ENCODE measurements around the gene S100A10.
A peak's percentile ranks its signal among the peaks of the same experiment; 100 is the strongest.

S100A10 gene

DNA sequence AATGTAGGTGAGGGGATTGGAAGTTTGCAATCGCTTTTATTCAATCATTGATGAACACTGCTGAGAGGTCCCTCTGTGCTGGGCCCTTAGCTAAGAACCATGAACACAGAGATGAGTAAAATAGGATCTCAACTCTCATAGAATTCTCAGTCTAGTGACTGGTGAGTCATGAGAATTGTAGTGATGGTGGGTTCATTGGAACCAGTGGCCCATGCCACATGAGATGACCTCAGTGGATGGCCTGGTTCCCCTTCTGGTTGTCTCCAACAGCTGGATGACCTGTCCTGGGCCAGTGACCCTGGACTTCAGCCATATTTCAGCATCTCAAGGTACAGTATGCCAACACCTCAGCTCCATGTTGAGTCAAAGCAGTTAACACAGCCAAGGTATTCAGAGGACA, 21.3 kb upstream of the S100A10 start:
- no peak overlapping the region for H3K4ac ChIP-seq (ENCODE audit: low read depth, low read length)
- no peak overlapping the region for H2BK12ac ChIP-seq (ENCODE audit: low read length)
- H3K36me3 ChIP-seq (ENCODE audit: control insufficient read depth in 1 of 2, insufficient read depth in 2 of 2, low read length in 2 of 2), result no peaks in the 10 kb centered on the region
- H3K4me2 ChIP-seq (ENCODE audit: low read length), result no peak overlapping the region
- peak overlapping the region; percentile 31 for H2AK5ac ChIP-seq (ENCODE audit: low read length)
- H4K12ac ChIP-seq (ENCODE audit: low read depth, low read length), result no peak overlapping the region
- no peak overlapping the region for H2AFZ ChIP-seq (ENCODE audit: insufficient read depth, low read length, poor library complexity)
- H3K4me1 ChIP-seq (ENCODE audit: control insufficient read depth in 1 of 2, insufficient read depth in 2 of 2, low read length in 2 of 2), result peaks cover 3 to 4% of the 10 kb centered on the region in 2 experiments
- H3K4me3 ChIP-seq (ENCODE audit: low read depth, low read length), result no peak overlapping the region
- no peaks in the 10 kb centered on the region for H3K27me3 ChIP-seq (ENCODE audit: insufficient read depth, low read length)
- H3K79me1 ChIP-seq (ENCODE audit: low read length), result no peaks in the 10 kb centered on the region
- no peak overlapping the region for H3K18ac ChIP-seq (ENCODE audit: low read length)
- WGBS (ENCODE audit: extremely low coverage, insufficient coverage, insufficient read length), result no CpG with 5 or more reads among the region's 1 CpG
- no peak overlapping the region for H2BK120ac ChIP-seq (ENCODE audit: insufficient read depth, low read length, poor library complexity)
- H4K8ac ChIP-seq (ENCODE audit: low read depth, low read length), result no peak overlapping the region
- no peak for DNase-seq
- no peak overlapping the region for H3K14ac ChIP-seq (ENCODE audit: low read length)
- no peak overlapping the region for H3K9ac ChIP-seq (ENCODE audit: low read length)
- no peaks in the 10 kb centered on the region for H3K9me3 ChIP-seq (ENCODE audit: insufficient read depth, low read depth, low read length)
- H4K91ac ChIP-seq (ENCODE audit: low read depth, low read length), result no peak overlapping the region
- H3K27ac ChIP-seq (ENCODE audit: low read depth, low read length), result no peak overlapping the region
- no peak overlapping the region for H3K23ac ChIP-seq (ENCODE audit: low read length)
- H3K79me2 ChIP-seq (ENCODE audit: control insufficient read depth, insufficient read depth, low read length, poor library complexity), result no peaks in the 10 kb centered on the region
- H2BK5ac ChIP-seq (ENCODE audit: low read depth, low read length, poor library complexity), result no peak overlapping the region

GRCh38 chr1:152013664-152014237, 20.1 kb upstream of the S100A10 start:
- no peak overlapping the region for H3K4ac ChIP-seq (ENCODE audit: low read depth, low read length)
- no peak overlapping the region for H4K91ac ChIP-seq (ENCODE audit: low read depth, low read length)
- no peaks in the 10 kb centered on the region for H3K27me3 ChIP-seq (ENCODE audit: insufficient read depth, low read length)
- H4K12ac ChIP-seq (ENCODE audit: low read depth, low read length), result no peak overlapping the region
- H3K18ac ChIP-seq (ENCODE audit: low read length), result no peak overlapping the region
- no peak overlapping the region for H3K9ac ChIP-seq (ENCODE audit: low read length)
- no CpG with 5 or more reads among the region's 3 CpGs for WGBS (ENCODE audit: extremely low coverage, insufficient coverage, insufficient read length)
- no peak overlapping the region for H2AK5ac ChIP-seq (ENCODE audit: low read length)
- H3K36me3 ChIP-seq (ENCODE audit: control insufficient read depth in 1 of 2, insufficient read depth in 2 of 2, low read length in 2 of 2), result no peaks in the 10 kb centered on the region
- H3K27ac ChIP-seq (ENCODE audit: low read depth, low read length), result no peak overlapping the region
- H3K4me3 ChIP-seq (ENCODE audit: low read depth, low read length), result no peak overlapping the region
- H2BK12ac ChIP-seq (ENCODE audit: low read length), result no peak overlapping the region
- no peaks in the 10 kb centered on the region for H3K79me2 ChIP-seq (ENCODE audit: control insufficient read depth, insufficient read depth, low read length, poor library complexity)
- H2BK5ac ChIP-seq (ENCODE audit: low read depth, low read length, poor library complexity), result no peak overlapping the region
- no peak overlapping the region for H3K4me2 ChIP-seq (ENCODE audit: low read length)
- no peaks in the 10 kb centered on the region for H3K79me1 ChIP-seq (ENCODE audit: low read length)
- no peak overlapping the region for H2BK120ac ChIP-seq (ENCODE audit: insufficient read depth, low read length, poor library complexity)
- H3K4me1 ChIP-seq (ENCODE audit: control insufficient read depth in 1 of 2, insufficient read depth in 2 of 2, low read length in 2 of 2), result peaks cover 2 to 4% of the 10 kb centered on the region in 2 experiments
- no peak overlapping the region for H3K23ac ChIP-seq (ENCODE audit: low read length)
- no peak overlapping the region for H3K14ac ChIP-seq (ENCODE audit: low read length)
- H4K8ac ChIP-seq (ENCODE audit: low read depth, low read length), result no peak overlapping the region
- peak; percentile 49 to 70 for DNase-seq
- H2AFZ ChIP-seq (ENCODE audit: insufficient read depth, low read length, poor library complexity), result no peak overlapping the region
- no peaks in the 10 kb centered on the region for H3K9me3 ChIP-seq (ENCODE audit: insufficient read depth, low read depth, low read length)

DNA sequence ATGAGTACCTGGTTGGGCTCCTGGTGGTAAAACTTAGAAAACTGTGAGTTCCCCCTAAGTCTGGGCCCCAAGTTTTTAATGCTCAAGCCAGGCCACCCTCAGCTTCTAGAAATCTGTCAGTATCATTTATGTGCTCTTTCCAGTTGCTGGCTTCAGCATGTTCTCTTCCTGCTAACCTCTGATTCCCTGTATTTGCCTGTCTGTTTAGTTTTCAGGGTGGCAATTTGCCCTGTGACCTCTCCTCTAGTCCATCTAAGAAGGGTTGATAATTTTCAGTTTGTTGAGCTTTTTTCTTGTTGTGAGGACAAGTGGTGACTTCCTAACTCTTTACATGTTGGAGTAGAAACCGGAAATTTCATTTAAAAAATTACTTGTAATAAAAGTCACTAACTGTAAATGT, 16.0 kb upstream of the S100A10 start:
- Histone ChIP-seq H3K79me2 (ENCODE audit: control insufficient read depth, insufficient read depth, low read length, poor library complexity) (no peaks in the 10 kb centered on the region), H2BK12ac (ENCODE audit: low read length) (no peak overlapping the region), H3K18ac (ENCODE audit: low read length) (no peak overlapping the region), H4K12ac (ENCODE audit: low read depth, low read length) (no peak overlapping the region), H3K4me3 (ENCODE audit: low read depth, low read length) (no peak overlapping the region), H3K27ac (ENCODE audit: low read depth, low read length) (no peak overlapping the region), H3K9ac (ENCODE audit: low read length) (no peak overlapping the region), H4K91ac (ENCODE audit: low read depth, low read length) (no peak overlapping the region), H2BK5ac (ENCODE audit: low read depth, low read length, poor library complexity) (no peak overlapping the region), H3K79me1 (ENCODE audit: low read length) (no peaks in the 10 kb centered on the region), H2AFZ (ENCODE audit: insufficient read depth, low read length, poor library complexity) (no peak overlapping the region), H2BK120ac (ENCODE audit: insufficient read depth, low read length, poor library complexity) (no peak overlapping the region), H4K8ac (ENCODE audit: low read depth, low read length) (no peak overlapping the region), H3K14ac (ENCODE audit: low read length) (no peak overlapping the region), H3K4me2 (ENCODE audit: low read length) (no peak overlapping the region), H3K23ac (ENCODE audit: low read length) (no peak overlapping the region), H3K36me3 (ENCODE audit: control insufficient read depth in 1 of 2, insufficient read depth in 2 of 2, low read length in 2 of 2) (no peaks in the 10 kb centered on the region), H3K4ac (ENCODE audit: low read depth, low read length) (no peak overlapping the region), H3K4me1 (ENCODE audit: control insufficient read depth in 1 of 2, insufficient read depth in 2 of 2, low read length in 2 of 2) (no peaks in the 10 kb centered on the region), H3K9me3 (ENCODE audit: insufficient read depth, low read depth, low read length) (peaks cover 1% of the 10 kb centered on the region), H3K27me3 (ENCODE audit: insufficient read depth, low read length) (no peaks in the 10 kb centered on the region), H2AK5ac (ENCODE audit: low read length) (no peak overlapping the region)
- WGBS (ENCODE audit: extremely low coverage, insufficient coverage, insufficient read length), result no CpG with 5 or more reads among the region's 1 CpG
- DNase-seq, result no peak

DNA sequence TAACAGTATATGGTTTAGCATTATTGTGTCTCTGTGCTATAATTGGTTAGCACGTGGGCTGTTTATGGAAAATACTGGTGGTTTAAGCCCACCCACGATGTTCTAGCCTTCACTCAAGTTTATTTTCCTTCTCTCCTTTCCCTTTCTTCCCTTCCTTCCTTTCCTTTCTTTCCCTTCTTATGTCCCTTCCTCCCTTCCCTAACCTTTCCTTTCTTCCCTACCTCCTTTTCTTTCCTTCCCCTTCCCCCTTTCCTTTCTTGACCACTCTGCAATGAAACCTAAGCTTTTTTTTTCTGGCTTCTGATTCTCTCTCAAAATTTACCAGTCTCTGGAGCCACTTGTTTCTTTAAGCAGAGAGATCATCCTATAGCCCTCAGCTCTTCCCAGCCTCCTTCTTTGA, 13.4 kb upstream of the S100A10 start:
- Histone ChIP-seq H3K4me3 (ENCODE audit: low read depth, low read length) (no peak overlapping the region), H3K23ac (ENCODE audit: low read length) (no peak overlapping the region), H3K27me3 (ENCODE audit: insufficient read depth, low read length) (no peaks in the 10 kb centered on the region), H3K36me3 (ENCODE audit: control insufficient read depth in 1 of 2, insufficient read depth in 2 of 2, low read length in 2 of 2) (no peaks in the 10 kb centered on the region), H2AK5ac (ENCODE audit: low read length) (no peak overlapping the region), H3K18ac (ENCODE audit: low read length) (no peak overlapping the region), H3K4me1 (ENCODE audit: control insufficient read depth in 1 of 2, insufficient read depth in 2 of 2, low read length in 2 of 2) (no peaks in the 10 kb centered on the region), H3K14ac (ENCODE audit: low read length) (no peak overlapping the region), H3K27ac (ENCODE audit: low read depth, low read length) (no peak overlapping the region), H4K12ac (ENCODE audit: low read depth, low read length) (no peak overlapping the region), H3K79me1 (ENCODE audit: low read length) (no peaks in the 10 kb centered on the region), H2BK12ac (ENCODE audit: low read length) (no peak overlapping the region), H3K9ac (ENCODE audit: low read length) (no peak overlapping the region), H3K4ac (ENCODE audit: low read depth, low read length) (no peak overlapping the region), H4K8ac (ENCODE audit: low read depth, low read length) (no peak overlapping the region), H2BK5ac (ENCODE audit: low read depth, low read length, poor library complexity) (no peak overlapping the region), H2BK120ac (ENCODE audit: insufficient read depth, low read length, poor library complexity) (no peak overlapping the region), H3K9me3 (ENCODE audit: insufficient read depth, low read depth, low read length) (peaks cover 1% of the 10 kb centered on the region), H3K4me2 (ENCODE audit: low read length) (no peak overlapping the region), H2AFZ (ENCODE audit: insufficient read depth, low read length, poor library complexity) (no peak overlapping the region), H4K91ac (ENCODE audit: low read depth, low read length) (no peak overlapping the region), H3K79me2 (ENCODE audit: control insufficient read depth, insufficient read depth, low read length, poor library complexity) (no peaks in the 10 kb centered on the region)
- WGBS (ENCODE audit: extremely low coverage, insufficient coverage, insufficient read length), result no CpG with 5 or more reads among the region's 2 CpGs
- no peak for DNase-seq
